Stimulated activated CD4-positive, alpha-beta T cell treated with anti-CD3 and anti-CD28 coated beads, Interleukin-12 subunit alpha, Interleukin-12 subunit beta, amount 100 ng/mL, for 24 hours (primary cell): ENCODE measurements around the gene APC.

ENCODE experiments used
- DNase-seq, 2 experiments: peaks; one replicate each; pipeline ENCODE4 v3.0.0-alpha.2; 2020; ENCODE audit warnings: low read depth in 2 of 2

APC gene

DNA sequence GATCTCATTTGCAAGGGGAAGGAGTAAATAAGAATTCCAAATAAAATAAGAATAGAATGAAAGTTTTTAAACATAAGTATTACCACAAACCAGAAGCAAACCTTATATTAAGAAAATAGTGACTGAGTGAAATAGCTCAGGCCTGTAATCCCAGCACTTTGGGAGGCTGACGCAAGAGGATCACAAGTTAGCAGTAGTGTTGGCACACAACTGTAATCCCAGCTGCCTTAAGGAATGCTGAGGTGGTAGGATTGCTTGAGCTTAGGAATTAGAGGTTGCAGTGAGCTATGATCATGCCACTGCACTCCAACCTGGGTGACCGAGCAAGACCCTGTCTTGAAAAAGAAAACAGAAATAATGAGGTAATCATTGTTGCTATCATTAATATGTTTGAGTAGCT, 47.0 kb downstream of the APC start:
- DNase-seq, result no peak

- DNase-seq, result no peak
Measured at GRCh38 chr5:112787261-112787660, 49.6 kb downstream of the APC start.

DNA sequence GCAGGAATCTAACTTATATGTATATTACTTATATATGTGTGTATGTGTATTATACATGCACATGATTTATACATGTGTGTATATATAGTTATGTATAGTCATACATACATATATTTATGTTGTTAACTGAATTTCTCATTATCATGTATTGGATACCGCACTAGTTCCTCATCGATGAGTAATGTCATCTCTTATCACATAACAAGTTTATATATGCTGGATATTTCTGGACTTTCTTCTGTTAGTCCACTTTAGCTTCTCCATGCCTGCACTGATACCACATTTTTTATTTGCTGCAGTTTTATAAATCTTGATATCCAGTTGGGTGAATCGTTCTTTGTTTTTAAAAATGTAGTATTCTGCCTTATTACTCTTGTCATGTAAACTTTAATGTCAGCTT, 50.2 kb downstream of the APC start:
- DNase-seq, result no peak

- DNase-seq, result no peak
Measured at GRCh38 chr5:112793201-112793600, 55.5 kb downstream of the APC start.

DNA sequence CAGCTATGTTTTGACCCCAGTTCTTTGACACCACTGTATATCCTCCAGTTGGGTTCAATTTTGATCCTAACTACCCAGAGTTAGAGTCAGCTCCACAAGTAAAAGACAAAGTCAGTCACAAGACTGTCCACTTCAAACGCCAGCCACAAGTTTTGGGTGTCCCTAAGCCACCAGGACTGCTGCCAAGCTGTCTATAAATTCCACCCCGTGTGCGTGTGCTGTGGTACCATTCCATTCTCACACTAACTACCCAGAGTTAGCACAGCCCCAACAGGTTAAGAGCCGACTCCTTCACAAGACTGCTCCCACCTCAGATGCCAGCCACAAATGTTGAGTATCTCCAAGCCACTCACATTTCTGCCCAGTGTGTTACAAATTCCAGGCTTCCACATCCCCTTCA, 56.7 kb downstream of the APC start:
- no peak for DNase-seq

DNA sequence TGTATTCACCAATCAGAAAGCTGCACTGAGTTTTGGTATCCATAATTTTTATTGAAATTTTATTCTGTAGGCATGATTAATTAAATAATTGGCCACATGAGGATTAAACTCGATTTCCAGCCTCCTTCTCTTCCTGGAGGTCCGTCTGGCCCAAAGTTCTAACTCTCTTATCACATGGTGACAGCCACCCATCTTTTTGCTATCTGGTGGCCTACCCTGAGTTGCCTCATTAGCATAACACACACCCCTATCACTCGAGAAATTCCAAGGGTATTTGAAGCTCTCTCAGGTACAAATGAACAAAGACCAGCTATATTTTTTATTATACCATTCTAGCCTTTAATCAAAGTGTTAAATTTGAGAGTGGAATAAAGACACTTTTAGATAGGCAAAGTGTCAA, 57.7 kb downstream of the APC start:
- DNase-seq, result no peak

GRCh38 chr5:112795944-112796678, 58.4 kb downstream of the APC start:
- DNase-seq, result no peak

- no peak for DNase-seq
Measured at GRCh38 chr5:112799661-112800060, 62.0 kb downstream of the APC start.

DNA sequence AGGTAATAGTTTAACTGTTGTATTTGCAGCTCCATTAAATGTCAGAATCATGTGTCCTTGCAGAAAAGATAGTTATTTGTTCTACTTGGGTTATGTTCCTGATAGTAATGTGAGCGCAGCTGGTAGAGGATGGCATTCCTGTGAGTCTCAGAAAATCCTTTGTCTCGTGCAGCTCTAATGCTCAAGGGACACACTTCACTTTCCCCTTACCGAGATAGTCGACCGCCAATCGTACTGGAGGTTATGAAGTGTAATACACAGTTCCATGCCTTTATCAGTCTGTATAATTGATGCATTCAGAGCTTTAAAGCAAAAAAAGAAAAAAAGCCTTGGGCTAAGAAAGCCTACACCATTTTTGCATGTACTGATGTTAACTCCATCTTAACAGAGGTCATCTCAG, 63.2 kb downstream of the APC start:
- DNase-seq, result no peak

GRCh38 chr5:112811023-112811422, 73.3 kb downstream of the APC start:
- DNase-seq, result no peak

- no peak for DNase-seq
Measured at GRCh38 chr5:112812549-112812948, 74.9 kb downstream of the APC start.

DNA sequence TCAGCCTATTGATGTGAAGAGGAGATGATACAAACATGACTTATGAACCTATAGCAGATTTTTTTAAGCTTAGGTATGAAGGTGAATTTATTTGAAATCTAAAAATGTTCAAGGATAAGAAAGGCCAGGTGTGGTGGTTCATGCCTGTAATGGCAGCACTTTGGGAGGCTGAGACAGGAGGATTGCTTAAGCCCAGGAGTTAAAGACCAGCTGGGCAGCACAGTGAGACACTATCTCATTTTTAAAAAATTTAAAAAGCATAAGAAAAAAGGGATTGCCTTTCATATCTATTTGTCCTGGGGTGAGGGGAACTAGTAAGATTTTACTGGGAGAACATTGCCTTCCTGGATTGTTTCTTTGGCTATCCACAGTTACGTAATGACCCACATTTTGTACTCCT, 82.6 kb downstream of the APC start:
- no peak for DNase-seq

- no peak for DNase-seq
Measured at GRCh38 chr5:112822456-112822855, 84.8 kb downstream of the APC start.

- no peak for DNase-seq
Measured at GRCh38 chr5:112823181-112823580, 85.5 kb downstream of the APC start.

DNA sequence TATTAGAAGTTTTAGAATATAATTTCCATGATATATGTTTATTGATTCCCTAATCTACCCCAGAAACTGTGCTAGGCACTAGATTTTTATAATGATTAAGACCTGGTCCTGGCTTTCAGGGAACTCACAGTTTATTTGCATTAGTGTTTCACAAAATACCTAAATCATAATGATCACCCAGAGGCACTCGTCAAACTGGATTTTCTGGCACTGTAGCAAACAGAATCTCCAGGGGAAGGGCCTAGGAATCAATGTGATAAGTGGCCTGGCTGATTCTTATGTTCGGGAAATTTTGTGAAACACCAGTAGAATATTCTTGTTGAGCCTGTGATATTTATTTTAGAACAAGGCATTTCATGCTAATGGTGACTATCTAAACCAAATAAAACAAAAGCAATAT, 86.0 kb downstream of the APC start:
- no peak for DNase-seq

- no peak for DNase-seq
Measured at GRCh38 chr5:112824197-112824596, 86.5 kb downstream of the APC start.

- no peak for DNase-seq
Measured at GRCh38 chr5:112830378-112830777, 92.7 kb downstream of the APC start.

- DNase-seq, result no peak
Measured at GRCh38 chr5:112833971-112834370, 96.3 kb downstream of the APC start.

- no peak for DNase-seq
Measured at GRCh38 chr5:112844489-112844888, 106.8 kb downstream of the APC start.

- no peak for DNase-seq
Measured at GRCh38 chr5:112846556-112846955, 108.9 kb downstream of the APC start.

DNA sequence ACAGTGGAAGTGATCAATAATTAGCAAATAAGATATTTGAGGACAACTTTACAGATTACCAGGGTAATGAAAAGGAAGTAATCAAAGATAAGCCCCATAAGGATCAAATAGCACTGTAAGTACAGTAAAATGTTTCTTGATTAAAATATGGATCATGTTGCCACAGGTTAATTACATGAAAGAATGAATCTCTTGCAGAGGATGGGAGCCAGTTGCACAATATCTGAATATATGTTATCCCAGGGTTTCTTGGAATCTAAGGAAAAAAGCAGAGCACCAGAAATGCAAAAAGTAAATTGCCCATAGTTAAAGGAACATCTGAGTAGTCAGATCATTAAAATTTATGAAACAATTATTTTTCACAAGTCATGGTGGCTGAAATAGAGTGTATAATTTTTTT, 109.6 kb downstream of the APC start:
- DNase-seq, result no peak

DNA sequence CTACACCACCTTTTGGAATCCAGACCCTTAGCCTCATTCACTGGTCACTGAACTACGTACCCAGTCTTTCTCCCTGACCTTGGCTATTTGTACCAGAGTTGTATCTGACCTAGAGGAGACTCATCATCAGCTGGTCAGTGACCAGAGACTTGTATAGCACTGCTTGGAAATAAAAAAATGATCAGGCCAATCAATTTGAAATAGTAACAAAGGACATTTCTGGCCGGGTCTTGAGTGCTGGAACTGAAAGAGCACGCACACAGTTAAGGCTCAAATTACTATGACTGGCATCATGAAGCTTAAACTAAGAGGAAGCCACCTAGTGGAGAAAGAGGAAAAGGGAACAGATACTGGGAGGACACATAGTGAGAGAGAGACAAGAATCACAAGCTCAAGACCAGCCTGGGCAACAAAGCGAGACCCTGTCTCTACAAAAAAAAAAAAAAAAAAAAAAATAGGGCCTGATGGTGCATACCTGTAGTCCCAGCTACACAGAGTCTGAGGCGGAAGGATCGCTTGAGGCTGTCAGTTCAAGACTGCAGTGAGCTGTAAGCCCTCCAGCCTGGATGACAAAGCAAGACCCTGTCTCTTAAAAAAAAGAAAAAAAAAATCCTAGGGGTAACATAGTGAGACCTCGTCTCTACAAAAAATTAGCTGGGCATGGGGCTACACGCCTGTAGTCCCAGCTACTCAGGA, 110.6 kb downstream of the APC start:
- DNase-seq, result no peak

DNA sequence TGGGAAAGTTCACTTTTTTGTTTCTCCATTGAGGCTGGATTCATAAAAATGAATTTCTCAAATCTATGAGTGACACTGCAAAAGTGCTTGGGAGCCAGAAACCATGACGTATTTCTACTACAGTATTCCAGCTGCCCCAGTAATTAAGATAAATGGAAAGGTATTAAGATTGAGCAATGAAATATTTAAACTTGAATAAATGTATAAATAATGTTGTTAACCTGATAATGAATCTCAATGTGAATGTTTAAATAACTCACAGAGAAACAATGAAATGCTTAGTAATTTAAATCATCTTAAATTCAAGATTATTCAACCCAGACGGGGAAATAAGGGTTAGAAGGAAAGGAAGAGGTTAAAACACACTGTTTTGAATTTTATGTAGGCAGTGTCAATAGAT, 112.2 kb downstream of the APC start:
- DNase-seq, result no peak

- DNase-seq, result no peak
Measured at GRCh38 chr5:112854651-112855050, 117.0 kb downstream of the APC start.
